Measurements from ENCODE around the gene PTH1R.

PTH1R gene

DNA sequence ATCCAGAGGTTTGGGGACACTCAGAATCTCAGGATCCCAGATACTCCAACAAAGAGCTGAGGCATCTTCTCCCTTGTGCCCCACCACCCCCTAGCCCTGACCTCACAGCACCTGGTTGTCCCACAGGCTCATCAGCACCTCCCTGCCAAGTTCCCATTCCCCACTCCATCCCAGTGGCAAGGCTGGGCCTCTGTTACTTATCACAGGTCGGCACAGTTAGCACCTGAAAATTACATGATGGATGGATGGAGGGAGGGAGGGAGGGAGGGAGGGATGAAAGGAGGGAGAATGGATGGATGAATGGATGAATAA is 27.1 kb upstream of the PTH1R start:
- DNase-seq, result no peak

- DNase-seq, result no peak
Measured at GRCh38 chr3:46851364-46852333, 25.9 kb upstream of the PTH1R start.

- DNase-seq, result no peak
Measured at GRCh38 chr3:46852334-46852720, 25.2 kb upstream of the PTH1R start.

GRCh38 chr3:46852839-46853355 is 24.6 kb upstream of the PTH1R start:
- DNase-seq, result no peak

GRCh38 chr3:46853441-46854415 is 23.8 kb upstream of the PTH1R start:
- DNase-seq, result no peak

- no peak for DNase-seq
Measured at GRCh38 chr3:46854555-46854991, 22.9 kb upstream of the PTH1R start.

DNA sequence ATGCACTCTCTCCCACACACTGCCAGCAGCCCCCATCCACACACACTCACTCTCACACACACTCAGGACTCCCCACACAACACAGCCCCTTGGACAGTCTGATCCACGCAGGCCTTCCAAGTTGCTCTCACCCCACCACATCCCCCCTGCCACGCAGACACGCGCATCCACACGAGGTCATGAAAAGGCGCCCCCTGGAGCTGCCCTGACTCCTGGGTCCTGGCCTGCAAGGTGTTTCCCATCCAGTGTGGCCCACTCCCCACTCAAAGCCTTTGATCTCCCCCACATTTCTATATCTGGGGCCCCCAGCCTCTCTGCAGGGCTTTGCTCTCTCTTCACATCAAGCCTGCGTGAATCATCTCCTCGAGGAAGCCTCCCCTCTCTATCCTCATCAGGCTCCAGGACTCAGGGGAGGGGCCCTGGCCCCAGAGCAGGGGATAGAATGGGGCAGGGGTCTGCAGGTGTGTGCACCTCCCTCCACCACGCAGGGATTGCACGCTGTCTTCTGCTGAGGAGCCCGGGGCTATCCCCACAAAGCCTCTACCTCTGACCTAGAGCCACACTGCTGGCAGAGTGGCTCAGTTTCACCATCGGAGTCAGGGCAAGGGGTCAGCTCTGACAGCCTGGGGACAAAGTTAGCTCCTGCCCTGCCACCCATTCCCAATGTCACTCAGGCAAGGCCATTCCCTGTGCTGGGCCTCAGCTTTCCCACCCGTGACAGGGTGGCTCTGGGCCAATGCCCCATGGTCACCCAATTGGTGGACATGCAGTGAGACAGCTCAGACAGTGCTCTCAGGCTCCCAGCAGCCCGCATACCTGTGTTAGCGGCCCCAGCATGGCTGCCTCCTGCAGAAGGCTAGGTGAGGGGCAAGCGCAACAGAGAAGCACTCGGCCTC is 20.7 kb upstream of the PTH1R start:
- DNase-seq, result no peak

DNA sequence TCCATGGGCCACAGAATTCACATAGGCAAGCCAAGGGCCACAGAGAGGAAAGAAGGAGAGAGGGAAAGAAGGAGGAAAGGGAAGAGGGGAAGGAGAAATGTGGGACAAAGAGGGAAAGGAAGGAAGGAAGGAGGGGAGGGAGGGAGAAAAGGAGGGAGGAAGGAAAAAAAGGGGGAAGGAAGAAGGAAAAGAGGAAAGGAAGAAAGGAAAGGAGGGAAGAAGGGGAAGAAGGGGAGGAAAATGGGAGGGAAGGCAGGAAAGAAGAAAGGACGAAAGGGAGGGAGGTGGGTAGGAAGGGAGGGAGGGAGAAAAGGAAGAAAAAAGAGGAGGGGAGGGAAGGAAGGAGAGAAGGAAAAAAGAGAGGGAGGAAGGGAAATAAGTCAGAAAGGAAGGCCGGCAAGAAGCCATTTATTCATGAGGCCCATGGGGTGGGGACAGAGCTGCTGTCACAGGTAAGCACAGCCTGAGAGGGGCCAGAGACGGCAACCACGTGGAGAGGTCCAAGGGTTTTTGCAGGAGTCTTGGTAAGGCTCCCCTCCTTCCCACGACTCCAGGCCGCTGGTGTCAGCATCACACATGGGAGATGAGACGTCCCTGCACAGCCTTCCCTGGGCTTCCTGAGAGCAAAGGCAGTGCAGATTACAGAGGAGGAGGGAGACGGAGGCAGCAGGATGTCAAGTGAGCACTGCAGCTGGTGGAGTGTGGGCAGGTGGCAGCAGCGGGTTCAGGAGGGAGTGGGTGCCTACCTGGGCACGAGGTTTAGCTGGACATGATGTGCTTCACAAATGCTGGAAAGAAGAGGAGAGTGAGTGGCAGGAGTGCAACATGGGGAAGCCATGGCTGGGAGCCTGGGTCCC is 19.8 kb upstream of the PTH1R start:
- DNase-seq, result no peak

GRCh38 chr3:46858456-46858855 is 19.1 kb upstream of the PTH1R start:
- no peak for DNase-seq

DNA sequence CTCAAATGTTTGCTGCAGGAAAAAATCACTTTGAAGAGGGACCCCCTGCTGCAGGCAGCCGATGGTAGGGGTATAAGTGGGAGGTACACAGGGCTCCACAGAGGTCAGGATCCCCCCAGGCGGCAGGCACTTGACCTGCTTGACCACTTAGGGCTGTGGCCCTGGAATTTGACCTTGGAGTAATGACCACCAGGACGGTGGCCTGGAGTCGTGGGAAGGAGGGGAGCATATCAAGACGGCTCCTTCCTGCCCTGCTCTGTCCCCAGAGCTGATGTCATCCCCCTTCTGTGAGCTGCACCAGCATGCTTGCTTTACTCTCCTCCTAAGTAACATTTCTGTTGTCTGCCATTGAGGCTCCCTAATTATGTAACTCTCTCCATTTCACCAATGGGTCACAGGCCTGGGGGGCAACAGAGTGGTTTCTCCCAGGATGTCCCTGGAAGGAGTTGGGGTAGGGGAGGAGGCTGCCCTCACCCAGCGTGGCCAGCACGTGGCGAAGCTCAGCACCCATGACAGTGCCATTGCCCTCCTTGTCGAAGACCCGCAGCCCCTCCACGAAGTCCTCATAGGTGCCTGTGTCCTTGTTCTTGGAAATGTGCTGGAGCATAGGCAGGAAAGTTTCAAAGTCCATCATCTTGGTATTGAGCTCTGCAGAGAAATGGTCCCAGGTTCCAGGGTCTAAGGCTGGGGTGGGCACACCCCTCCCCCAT is 18.4 kb upstream of the PTH1R start:
- no peak for DNase-seq

DNA sequence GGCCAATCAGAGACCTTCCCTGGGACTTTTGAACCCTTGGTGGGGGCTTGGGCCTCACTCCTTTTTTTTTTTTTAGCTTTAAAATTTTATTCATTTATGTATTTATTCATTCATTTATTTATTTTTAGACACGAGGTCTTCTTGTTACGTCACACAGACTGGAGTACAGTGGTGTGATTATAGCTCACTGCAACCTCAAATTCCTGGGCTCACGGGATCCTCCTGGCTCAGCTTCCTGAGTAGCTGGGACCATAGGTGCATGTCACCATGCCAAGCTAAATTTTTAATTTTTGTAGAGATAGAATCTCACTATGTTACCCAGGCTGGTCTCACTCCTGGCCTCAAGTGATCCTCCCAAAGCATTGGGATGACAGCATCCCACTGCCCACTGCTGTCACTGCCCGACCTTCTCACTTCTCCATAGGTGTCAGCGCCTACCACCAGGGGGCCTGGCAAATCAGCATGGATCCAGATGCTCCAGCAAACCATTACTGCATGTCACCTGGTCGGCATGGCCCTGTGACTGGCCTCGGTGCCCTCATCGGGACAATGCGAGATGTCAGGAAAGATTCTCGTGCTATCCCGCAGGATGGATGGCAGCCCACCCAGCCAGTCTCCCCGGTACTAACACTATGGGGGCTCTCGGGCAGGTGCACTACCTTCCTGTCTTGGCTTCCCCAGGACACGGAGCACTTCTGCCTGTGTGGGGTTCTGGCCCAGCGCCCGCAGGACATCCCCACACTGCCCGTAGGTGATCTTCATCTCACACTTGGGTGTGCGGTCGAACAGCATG is 17.3 kb upstream of the PTH1R start:
- DNase-seq, result no peak

DNA sequence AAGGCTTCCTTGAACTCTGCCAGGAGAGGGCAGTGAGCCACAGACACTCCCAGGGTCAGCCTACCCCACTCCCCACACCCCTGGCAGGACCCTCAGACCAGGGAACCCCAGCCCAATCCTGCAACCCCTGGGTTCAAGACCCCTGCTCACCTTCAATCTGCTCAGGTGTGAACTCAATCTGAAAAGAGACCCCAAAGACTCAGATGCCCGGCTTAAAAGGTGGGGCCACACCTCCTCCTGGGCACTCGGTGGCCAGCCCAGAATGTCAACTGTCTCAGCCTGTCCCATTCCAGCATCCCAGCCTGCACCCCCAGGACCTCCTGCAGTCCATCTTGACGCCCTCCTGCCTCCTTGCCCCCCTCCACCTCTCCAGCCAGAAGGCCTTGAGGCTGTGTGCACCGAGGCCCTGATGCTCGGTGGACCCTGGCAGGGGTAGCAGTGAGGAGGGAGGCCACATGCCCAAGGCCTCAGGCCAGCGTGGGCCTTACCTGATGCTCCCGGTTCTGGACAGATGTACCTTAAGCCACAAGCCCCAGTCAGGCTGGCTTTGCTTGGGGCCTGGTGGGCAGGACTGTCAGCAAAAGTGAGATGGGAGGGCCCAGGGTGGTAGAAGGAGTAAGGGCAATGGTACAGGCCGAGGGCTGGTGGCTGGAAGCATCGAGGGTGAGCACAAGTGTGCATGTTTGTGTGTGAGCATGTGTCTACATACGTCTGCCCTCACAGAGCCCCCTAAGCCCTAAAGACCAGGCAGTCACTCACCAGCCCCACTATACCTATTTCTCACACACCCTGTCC is 16.5 kb upstream of the PTH1R start:
- no peak for DNase-seq

GRCh38 chr3:46861605-46862368 is 15.7 kb upstream of the PTH1R start:
- no peak for DNase-seq

DNA sequence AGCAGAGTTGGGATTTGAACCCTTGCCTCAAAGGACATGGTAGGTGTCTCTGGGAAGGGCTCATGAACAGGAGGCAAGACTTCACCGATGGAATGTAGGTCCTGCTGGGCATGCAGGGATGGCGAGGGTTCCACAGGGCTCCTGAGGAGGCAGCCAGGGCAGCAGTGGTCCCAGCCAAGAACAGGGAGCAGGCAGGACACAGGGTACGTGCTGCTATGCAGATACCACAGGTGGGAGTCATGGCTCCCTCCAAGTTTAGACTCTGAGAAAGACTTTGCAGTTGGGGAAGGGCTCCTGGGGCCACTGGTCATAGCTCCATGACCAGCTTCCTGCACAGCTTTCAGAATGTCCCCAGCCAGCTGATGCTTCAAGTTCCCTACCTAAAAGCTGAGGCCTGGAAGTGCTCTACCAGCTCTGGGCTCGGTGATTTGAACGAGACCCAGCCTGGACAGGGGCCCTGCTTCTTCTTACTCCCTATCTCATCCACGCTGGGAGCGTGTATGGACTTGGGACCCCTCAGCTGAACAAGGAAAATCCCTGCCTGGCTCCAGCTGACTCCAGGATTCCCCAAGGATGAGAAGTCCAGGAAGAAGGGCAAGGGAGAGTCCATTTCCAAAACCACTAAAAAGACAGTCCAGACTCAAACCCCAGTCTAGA is 15.0 kb upstream of the PTH1R start:
- DNase-seq, result no peak

DNA sequence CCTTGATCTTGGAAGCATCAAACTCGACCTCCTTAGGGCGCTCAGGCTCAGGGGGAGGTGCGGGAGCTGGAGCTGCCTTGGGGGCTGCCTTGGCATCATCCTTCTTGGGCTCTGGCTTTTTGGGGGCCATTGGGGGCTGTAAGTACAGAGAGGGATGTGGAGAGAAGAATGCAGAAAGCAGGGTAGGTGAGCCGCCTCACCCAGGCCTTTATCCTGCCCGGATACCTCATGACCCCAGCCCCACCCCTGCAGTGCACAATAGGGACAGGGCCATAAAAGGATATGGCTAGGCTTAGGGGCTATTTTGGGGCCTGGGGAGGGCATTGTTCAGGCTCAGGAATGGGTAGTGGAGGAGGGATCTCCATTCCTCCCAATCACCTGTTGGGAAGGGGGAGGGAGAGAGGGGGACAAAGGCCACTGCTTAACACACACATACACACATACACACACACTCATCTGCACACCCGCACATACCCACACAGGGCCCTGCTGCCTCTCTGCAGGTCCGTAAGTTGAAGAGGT is 14.2 kb upstream of the PTH1R start, which contains the start of gene MYL3:
Gene MYL3 (minus strand): TSS at position 184 of the 522 bp plus-strand sequence. CDS start 54 bp downstream, at position 130.
- no peak for DNase-seq

DNA sequence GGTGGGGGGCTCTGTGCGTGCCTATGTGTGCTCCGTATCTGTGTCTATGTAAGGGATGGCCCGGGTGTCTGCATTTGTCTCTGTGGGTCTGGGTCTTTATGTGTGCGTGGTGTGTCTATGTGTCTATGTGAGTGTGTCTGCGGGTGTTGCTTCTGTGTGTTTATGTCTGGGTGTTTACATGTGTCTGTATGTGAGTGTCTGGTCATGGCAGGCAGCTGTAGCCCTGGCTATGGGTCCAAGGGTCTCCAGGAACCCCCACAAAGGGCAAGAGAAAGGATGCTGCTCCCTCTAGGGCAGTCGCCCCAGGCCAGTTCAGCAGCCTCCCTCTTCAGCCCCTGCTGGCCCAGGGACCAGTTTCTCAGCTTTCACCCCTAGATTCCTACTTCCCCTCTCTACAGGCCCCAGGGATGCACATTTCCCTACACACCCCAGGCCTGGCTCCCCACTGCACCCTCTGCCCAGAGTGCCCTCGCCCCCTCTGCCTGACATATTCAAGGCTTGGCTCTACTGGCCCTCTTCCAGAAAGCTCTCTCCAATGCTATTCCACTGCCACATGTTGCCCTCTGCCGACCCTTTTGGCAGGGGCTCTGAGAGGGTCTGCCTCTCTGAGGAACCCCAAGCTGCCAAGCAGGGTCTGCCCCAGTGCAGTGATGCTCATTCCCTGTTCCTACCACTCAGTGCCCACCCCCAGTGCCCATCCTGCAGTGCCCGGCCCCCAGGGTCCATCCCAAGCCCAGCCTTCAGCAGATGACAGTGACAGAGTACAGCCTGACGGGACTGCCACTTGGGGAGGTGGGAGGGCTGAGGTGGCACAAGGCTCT is 13.2 kb upstream of the PTH1R start:
- DNase-seq, result no peak
